Cortex of kidney (tissue), 1 donor: ENCODE measurements around the gene GTF3C1.

Source experiments
- DNase-seq: peaks from one replicate; lab custom pipeline; 2025; lab: John Stamatoyannopoulos, UW

Gene GTF3C1

DNA sequence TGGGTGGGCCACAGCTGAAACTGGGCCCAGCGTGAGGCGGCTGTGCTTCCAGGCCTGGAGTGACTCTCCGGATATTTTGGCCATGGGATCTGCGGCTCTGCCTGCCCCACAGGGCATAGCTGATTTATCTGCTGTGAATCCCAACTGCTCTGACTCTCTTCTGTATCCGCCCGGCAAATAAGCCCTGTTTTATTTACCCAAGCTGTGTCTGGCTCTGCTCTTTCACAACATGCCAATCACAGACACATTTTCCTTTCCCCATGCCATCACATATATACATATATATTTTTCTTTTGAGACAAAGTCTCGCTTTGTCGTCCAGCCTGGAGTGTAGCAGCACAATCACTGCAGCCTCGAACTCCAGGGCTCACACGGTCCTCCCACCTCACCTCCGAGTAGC is 33.3 kb downstream of the GTF3C1 start:
- no peak for DNase-seq

DNA sequence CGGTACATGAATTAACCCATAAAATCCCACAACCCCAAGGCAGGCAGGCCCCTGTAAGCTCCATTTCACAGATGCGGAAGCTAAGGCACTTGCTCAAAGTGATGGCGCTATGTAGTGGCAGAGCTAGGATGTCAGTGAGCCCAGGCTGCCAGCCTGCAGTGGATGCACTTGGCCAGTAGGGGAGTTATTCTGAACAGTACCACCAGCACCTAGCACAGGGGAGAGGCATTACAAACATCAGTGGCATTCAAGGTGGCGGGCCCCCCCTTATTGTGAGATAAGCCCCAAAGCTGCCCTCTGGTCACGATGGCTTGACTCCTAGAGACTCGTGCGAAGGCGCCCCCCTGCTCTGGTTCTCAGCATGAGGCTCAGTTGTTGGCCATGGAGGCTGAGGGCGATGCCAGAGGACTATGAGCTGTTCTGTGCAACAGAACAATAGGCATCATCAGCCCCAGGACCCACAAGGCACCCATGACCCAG is 33.8 kb downstream of the GTF3C1 start:
- no peak for DNase-seq

DNA sequence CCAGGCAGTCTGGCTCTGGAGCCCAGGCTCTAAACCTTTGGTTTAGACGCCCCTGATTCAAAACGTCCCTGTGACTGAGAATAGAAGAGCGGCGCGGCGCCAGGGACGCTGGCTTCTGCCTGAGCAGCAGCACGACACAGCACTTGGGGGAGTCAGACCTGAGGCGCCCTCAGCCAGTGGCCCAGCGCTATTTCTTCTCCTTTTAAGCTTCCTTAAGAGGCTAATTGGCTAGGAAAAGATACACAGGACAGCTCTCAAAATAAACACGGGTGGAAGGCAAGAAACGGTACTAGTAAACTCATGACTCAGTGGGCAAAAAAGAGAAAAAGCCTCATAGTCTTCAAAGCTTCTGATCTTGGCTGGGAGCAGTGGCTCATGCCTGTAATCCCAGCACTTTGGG is 34.9 kb downstream of the GTF3C1 start:
- DNase-seq = no peak

DNA sequence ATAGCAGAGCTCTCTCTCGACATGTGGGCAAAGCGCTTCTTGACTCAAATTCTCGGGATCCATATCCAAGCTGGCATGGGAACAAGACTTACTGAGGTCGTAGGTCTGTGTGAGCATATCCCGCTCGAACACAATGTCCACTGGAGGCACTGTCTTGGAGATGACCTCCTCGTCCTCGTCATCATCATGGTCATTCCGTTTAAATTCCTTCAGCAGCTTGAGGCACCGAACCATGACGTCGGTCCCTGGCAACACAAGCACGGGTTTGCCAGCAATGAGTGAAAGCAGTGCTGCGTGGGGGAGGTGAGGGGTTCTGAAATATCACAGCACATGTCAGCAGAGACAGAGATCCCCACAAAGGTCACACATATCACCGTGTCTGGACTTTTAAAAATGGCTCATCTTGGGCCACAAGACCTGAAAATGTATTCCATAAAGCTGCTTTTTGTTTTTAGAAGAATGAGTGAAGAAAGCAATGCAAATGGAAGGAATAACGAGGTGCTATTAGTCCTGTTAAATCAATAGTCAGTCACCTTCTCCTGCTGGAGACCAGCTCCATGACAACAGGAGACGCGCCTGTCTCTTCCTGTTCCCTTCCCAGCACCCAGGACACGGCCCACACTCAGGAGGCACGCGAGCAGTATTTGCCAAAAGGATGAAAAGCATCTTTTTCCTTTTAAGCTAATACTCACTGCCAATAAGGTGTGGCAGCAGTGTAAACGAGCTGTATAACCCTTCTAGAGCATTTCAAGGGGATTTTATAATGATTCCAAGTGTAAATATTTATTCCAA is 37.9 kb downstream of the GTF3C1 start:
- no peak for DNase-seq

DNA sequence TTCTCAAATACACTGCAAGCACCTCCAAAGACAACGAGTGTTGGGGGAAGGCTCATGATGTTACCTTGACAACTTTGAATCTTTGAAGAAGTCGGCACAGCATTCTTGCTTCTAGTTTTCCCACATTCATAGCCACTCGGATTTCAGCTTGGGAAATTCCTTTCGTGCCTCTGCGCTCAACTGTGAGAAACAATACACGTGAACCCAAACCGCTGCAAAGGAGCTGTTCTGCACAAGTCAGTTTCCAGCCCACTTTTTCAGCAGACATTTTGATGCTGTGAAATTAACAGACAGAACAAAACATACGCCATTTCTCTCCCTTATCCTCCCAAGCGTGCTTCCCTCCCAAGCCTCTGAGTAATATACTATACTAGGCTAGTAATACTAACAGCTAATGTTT is 41.2 kb downstream of the GTF3C1 start:
- no peak for DNase-seq

DNA sequence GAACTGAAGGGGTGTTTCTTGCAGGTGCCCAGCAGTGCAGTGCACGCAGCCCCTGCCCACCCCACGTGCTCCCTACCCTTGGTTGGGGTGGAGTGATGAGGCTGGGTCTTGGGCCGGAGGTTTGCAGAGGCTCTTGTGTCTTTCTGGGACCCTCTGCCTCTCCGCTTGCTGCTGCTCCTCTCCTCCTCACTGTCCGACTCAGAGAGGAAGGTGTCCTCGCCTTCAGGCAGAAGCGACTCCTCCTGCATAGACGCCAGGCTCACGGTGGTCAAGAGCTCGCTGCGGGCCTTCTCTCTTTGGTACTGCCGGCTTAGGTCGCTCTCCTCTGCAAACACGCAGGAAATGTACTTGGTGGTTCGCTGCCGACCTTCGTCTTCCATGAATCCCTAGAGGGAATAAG is 42.9 kb downstream of the GTF3C1 start:
- no peak for DNase-seq

DNA sequence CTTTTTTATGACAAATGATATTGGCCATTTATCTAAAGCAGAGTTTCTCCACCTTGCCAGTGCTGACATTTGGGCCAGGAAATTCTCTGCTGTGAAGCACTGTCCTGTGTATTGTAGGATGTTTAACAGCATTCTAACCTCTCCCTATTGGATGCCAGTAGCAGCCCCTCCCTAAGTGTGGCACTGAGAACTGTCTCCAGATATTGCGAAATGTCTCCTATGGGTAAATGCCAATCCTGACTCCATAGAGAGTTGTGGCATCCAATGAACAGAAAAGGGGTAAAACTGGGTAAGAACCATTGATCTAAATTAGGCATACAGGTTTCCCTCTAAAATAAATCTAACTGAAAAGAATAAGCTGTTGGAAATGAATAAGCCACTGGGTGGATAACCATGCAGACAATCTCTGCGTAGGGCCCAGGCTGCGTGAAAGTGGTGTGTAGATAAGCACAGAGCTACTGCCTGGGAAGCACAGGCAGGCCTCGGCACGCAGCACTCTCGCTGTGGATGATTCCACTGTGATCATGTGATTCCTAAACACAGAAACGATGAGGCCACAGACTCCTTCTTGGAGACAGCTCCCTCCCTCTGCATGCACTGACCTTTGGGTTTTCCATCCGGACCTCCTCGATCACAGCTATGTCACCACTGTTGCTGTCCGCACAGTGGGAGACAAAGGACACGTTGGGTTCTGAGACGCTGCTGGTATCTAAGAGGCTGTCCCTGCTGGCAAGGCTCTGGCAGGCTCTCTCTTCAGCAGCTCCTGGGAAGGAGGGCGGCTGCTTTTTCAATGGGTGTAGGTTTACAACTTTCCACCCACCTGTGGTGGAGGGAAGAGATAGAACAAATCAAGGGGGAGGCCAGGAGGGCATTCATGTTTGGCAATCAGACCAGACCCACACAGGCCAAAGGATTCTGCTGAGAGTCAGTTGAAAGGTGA is 44.1 kb downstream of the GTF3C1 start:
- no peak for DNase-seq

DNA sequence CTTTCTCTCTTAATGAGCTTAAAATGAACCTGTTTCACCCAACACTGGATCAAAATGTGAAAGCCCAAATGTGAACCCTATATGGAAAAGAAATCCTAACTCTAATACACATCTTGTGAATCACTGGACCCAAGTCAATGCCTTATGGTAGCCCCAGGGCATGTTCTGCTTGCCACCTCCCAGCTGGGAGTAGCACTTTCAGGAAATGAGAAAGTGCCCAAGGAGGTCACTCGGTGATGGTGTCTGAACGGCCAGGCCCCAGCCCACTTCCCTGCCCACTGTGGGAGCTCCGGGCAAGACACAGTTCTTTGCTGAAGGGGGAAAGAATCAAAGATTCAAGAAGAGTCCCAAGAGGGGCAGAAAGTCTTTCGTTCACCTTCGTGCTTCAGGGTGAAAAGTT is 46.1 kb downstream of the GTF3C1 start:
- DNase-seq = no peak

DNA sequence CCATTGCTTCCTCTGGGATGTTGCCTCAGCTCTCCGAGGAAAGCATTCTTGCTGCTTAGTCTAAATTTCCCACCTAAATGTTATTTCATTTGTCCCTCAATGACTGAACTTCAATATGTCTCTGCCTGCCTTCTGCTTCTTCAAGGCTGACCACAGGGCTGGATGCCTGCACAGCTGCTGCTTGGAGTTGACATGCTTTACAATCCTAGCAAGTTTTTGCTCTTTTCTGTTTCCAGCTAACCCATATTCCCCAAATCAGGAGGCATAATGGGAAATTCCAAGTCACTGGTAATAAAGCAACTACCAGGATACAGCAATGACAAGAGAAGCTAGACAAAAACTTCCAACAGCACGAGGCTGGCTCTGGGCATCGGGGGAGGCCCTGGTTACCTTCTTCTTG is 48.9 kb downstream of the GTF3C1 start:
- DNase-seq = no peak

DNA sequence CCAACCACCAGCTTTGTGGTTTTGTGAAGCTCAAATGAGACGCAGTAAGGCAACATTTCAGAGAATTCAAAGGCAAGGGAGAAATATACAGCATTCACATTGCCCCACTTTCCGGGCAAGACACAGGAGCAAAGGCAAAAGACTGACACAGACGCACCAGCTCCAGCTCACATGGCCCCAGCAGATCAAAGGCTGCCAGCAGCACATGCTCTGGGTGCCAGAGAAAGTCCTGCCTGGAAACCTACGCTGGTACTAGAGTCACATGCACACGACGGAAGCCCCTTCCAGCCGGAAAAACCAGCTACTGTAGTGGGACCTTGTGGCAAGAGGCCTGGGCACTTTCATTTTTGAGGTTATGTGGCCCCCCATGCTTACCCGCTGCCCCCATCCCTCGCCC is 50.1 kb downstream of the GTF3C1 start:
- no peak for DNase-seq

DNA sequence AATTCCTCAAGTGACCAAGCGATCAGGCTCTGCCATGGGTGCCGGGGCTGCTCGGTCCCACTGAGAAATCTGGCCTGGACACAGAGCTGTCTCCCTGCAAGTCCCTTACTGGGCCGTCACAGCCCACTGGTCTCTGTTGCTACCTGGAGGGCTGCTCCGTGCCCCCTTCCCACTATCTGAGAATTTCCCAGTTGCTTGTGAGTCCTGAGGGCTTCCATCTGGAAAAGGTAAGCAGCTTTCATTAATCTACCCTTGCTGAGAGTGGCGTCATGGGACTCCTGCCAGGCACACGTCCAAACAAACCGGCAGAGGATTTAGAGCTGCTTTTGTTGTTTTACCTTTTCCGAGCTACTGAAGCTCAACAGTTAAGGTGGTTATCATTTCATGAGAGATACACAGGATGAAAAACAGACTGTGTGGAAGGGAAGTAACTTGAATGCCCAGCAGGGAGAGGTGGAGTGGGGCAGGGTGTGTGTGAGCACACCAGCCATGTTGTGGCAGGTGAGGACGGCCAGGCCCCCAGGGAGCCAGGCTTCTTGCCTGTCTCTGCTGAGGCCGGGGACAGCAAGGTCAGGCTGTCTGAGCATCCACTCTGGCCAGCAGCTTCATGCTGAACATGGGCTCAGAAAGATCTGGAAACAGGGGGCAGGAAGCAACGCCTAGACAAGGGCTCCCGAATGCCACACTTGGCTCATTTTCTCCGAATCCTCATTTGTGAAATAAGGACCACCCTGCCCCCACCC is 50.6 kb downstream of the GTF3C1 start:
- no peak for DNase-seq

DNA sequence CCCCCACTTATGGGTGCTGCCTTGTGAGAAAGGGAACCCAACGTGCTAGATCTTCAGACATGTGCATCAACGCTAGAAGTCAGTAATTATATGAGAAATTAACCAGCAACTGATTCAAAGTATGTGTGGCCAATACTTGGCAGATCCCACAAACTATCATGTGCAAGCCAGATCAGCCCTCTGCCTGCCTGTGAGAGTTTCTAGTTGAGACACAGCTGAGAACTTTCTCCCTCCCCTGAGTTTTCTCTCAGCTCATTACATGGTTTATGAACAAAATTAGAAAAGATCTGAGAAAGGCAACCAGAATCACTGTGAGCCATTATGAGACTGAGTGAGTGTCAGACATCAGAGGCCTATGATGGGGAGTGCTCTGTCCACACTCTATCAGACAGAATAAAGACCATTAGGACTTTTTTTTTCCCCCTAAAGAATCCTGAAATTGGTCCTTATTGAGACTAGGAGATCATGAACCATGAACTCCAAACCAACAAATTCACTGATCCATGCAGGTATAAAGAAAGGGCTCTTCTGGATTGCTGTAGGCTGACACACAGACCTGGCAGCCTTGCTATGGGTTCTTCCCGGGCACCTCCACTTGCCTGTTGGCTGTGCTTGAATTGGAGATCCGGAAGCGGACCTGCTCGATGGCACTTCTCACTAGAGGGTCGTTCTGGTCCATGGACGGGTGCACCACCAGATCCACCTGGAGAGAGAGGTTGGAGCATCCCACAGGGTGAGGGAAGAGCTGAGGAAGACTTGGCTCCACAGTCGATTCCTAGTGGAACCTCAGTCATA is 51.5 kb downstream of the GTF3C1 start:
- no peak for DNase-seq

DNA sequence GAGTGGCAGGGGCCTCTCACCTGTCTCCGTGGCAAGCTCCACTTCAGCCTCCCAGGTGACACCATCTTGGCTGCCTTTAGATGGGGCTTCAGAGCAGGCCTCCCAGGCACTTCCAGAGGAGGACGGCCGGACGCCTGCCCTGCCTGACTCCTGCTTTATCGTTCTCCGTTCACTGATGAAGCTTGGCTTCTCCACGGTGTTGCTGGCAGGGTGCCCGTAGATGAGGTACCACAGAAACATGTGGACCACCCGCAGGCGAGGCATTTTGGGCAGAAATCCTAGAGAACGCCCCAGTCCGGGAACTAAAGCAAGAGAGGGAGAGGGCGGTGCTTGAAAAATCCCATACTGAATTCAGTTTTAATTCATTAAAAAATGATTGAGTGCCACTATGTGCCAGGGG is 54.5 kb downstream of the GTF3C1 start:
- no peak for DNase-seq

DNA sequence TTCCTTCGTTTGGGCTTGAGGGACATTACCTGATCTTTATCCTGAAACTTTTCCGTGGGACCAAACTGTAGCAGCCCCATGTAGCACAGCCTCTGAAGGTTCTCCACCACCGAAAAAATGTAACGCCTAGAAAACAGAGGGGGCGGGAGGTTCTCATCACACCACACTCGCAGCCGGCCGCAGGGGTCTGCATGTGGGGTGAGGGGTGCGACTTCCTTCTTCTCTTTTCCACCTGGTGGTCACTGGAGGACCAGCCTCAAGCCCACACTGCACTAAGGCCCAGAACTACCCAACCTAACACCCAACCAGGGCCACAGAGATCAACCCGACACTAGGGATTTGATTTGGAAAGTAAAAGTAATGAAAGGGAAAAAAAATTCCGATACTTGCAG is 57.1 kb downstream of the GTF3C1 start:
- no peak for DNase-seq

DNA sequence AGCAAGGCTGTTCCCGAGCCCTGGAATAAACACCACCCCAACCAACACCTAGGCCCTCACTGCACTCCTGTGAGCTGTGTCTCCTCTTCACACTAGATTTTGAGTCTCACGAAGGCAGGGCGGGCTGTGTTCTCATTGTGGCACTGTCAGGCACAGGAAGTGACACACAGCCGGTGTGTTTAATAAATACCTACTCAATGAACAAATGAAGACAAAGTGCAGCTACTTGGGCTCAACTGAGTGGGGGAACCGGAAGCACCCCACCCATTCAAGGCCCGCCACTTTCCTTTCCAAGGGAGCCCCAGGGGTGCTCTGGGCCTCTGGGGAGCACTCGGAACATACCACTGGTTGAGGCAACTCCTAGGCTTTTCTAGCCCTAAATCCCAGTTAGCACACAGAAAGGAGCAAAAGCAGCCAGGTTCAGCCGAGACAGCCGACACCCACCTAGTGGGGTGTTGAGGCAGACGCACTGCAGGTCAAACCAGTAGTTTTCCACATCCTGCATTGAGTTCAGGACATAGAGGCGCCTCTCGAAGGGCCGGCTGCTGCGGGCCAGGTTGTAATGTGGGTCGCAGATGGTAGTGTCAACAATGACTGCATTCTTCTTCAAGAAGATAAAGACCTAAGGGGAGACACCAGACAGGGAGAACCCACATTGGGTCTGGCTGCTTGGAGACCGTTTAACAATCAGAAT is 57.7 kb downstream of the GTF3C1 start:
- DNase-seq = no peak

DNA sequence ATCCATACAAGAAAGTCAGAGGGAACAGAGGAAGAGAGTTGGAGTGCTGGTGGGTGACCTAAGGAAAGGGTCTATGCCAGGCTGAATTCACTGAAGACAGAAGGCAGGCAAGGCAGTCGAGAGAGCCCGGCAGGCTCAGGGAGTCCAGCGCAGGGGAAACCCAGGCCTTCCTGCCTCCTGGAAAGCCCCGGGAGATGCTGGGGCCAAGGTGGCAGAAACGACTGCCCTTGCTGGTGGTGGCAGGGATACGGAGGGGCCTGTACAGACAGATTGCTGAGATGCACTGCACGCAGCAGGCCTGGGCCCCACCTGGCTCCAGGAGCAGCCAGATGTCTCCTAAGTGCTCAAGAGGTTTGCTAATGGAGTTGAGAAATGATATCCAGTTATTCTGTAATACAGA is 59.8 kb downstream of the GTF3C1 start:
- no peak for DNase-seq

DNA sequence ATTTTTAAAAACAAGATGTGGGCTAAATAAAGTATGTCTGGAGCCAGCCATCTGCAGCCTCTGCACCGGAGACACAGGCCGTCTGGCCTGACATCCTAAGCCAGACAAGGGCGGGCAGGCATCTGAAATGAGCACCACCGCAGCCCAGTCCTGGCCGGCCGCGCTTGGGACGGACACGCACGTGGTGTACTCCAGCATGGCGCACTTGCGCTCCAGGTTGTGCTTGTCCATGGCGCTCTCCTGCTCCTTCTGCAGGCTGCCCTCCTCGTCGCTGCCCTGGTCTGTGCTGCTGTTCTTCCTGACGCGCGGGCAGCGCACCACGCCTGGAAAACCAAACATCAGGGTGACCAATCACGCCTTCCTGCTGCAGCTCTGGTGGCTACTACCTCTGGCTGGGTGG is 60.3 kb downstream of the GTF3C1 start:
- no peak for DNase-seq

DNA sequence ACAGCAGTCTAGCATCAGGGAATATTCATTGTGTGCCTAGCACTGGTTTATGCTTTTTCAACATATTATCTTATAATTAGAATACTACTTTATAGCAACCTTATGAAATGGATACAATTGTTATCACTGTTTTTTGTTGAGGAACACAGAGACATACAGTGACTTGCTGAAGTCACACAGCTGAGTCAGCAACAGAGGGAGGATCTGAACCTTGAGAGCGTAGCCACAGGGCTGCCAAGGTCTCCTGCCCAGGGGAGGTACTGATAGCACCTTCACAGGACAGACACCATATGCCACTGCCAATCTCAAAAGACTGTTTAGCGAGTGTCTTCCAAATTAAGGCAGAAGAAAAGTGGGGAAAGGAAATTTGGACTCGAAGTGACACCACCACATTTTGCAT is 63.0 kb downstream of the GTF3C1 start:
- DNase-seq = no peak

DNA sequence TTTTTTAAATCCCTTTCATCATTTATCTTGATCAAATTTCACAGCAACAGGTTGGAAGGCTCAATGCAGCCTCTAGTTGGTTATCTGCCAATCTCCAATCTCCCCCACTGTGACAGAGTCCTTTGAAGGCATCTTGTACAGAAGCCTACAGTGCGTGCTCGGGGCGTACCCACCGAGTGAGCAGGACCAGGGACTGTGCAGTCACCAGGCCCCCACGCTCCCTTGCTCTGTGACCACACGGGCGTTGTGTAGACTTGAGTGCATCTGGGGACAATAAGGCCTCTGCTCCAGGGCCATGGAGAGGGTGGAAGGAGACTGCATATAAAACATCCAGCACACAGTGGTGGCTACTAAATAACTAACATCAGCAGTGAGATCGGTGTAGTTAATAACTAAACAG is 63.4 kb downstream of the GTF3C1 start:
- DNase-seq = no peak

DNA sequence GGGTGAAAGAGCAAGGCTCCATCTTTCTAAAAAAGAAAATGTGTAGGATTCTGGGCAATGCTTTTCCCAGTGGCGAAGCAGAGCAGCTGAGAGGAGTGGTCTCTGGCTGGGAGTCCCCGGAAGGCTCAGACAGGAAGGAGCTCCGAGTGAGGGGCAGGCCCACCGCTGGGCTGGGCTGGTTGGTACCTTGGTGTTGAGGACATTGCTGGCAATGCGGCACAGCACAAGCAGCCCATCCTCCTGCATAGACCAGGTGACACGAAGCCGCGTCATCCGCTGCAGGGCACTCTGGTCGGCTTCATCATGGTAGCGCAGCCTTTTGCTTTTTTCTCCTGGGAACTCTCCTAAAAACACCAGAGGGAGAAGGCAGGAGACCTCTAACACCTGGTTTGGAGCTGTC is 63.9 kb downstream of the GTF3C1 start:
- no peak for DNase-seq

DNA sequence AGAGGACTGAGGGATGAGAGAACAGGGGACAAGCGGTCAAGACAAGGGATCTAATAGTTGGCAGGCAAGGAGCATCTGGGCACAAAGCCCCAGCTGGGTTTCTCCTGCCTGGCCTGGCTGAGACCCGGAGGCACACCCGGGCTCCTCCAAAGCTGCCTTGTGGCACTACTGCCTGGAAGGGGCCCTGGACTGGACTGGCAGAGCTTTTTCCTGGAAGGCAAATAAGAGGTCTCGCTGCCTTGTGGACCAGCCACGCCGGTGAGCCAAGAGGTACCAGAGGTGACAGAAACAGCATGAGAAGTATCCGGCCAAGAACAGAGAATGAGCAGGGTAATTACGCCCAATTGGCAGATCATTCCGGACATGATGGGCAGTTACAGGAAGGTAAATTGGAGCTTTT is 64.6 kb downstream of the GTF3C1 start:
- DNase-seq = no peak
